H1 (cell line): Measurements from ENCODE around the gene RAB3GAP2. TPM values are rescaled to one million over a fixed set of nuclear protein-coding genes. Genes with fewer than 3 reads are reported as not detected.

Experiments used
- CTCF ChIA-PET: fragments of 300-600 bp; sonication (Branson Sonifier 250); formaldehyde crosslinking; loops from one replicate; lab custom pipeline; 2021; ENCODE audit not compliant: partially characterized antibody; lab: Charles Lee
- POLR2A ChIA-PET: fragments of 300-600 bp; sonication (Branson Sonifier 250); formaldehyde crosslinking; loops from one replicate; lab custom pipeline; 2021; ENCODE audit warnings: inconsistent platforms; ENCODE audit not compliant: partially characterized antibody; lab: Charles Lee
- DNase-seq, 2 experiments: peaks; one replicate each; pipeline versions ENCODE4 v3.0.0 to v3.0.0-alpha.2; 2010 to 2022; ENCODE audit warnings: low spot score in 2 of 2, low read depth in 1 of 2, mixed read lengths in 1 of 2
- FAIRE-seq: peaks from 2 replicates; lab custom pipeline; 2011; peaks lifted over from hg19 to GRCh38; lab: Jason Lieb, UNC
- H2AFZ ChIP-seq: 2 replicates; pipeline ENCODE4 v1.8.1; 2012; ENCODE audit warnings: low read length, inconsistent platforms
- H2AK5ac ChIP-seq: 2 replicates; pipeline ENCODE4 v1.6.1; 2013; ENCODE audit warnings: low read depth, low read length
- H2BK120ac ChIP-seq: replicated peaks from 2 replicates; pipeline ENCODE3; 2013; ENCODE audit warnings: low read depth, low read length, inconsistent platforms
- H2BK12ac ChIP-seq: 2 replicates; pipeline ENCODE4 v1.6.1; 2013; ENCODE audit warnings: low read depth, low read length
- H2BK15ac ChIP-seq: 2 replicates; pipeline ENCODE4 v1.6.1; 2013; ENCODE audit warnings: low read length
- H2BK20ac ChIP-seq: 2 replicates; pipeline ENCODE4 v1.6.1; 2013; ENCODE audit warnings: low read length
- H2BK5ac ChIP-seq: 2 replicates; pipeline ENCODE4 v1.6.1; 2013; ENCODE audit warnings: low read depth, low read length
- H3K14ac ChIP-seq: 2 replicates; pipeline ENCODE4 v1.6.1; 2013; ENCODE audit warnings: inconsistent platforms; ENCODE audit not compliant: insufficient read length
- H3K18ac ChIP-seq: 2 replicates; pipeline ENCODE4 v1.6.1; 2013; ENCODE audit warnings: low read length; ENCODE audit errors: extremely low read depth
- H3K23ac ChIP-seq: 2 replicates; pipeline ENCODE4 v1.6.1; 2013; ENCODE audit warnings: inconsistent platforms; ENCODE audit not compliant: insufficient read length
- H3K23me2 ChIP-seq: 2 replicates; pipeline ENCODE4 v1.6.1; 2013; ENCODE audit warnings: low read depth, low read length
- H3K27ac ChIP-seq: 2 replicates; pipeline ENCODE4 v1.6.1; 2011; ENCODE audit warnings: low read depth, low read length, inconsistent platforms
- H3K27me3 ChIP-seq, 4 experiments: replicated peaks in 1 of 4; 1 replicate in 1 of 4; 2 replicates in 3 of 4; pipeline versions ENCODE4 v1.6.1 to v1.8.1; 2011 to 2013; ENCODE audit warnings: low read length in 3 of 4, mild to moderate bottlenecking in 3 of 4, inconsistent platforms in 2 of 4, mixed read lengths in 2 of 4, moderate library complexity in 1 of 4; ENCODE audit not compliant: control insufficient read depth in 3 of 4, insufficient read depth in 3 of 4; ENCODE audit errors: extremely low read depth in 1 of 4
- H3K36me3 ChIP-seq, 4 experiments: 2 replicates each; pipeline versions ENCODE4 v1.6.1 to v1.8.1; 2011 to 2013; ENCODE audit warnings: mild to moderate bottlenecking in 4 of 4, low read length in 3 of 4, moderate library complexity in 2 of 4, control low read depth in 1 of 4, inconsistent platforms in 1 of 4; ENCODE audit not compliant: insufficient read depth in 4 of 4, control insufficient read depth in 2 of 4
- H3K4ac ChIP-seq: replicated peaks from 2 replicates; pipeline ENCODE3; 2013; ENCODE audit warnings: low read length, low read depth, mixed read lengths, inconsistent platforms; ENCODE audit not compliant: insufficient read length
- H3K4me1 ChIP-seq, 4 experiments: replicated peaks in 1 of 4; 1 replicate in 1 of 4; 2 replicates in 3 of 4; pipeline versions ENCODE4 v1.6.1 to v1.8.1; 2011 to 2013; ENCODE audit warnings: low read length in 3 of 4, inconsistent platforms in 2 of 4, mixed read lengths in 1 of 4; ENCODE audit not compliant: insufficient read depth in 4 of 4, control insufficient read depth in 3 of 4
- H3K4me2 ChIP-seq, 2 experiments: 2 replicates each; pipeline versions ENCODE4 v1.6.1 to v1.8.1; 2011 to 2013; ENCODE audit warnings: low read depth in 2 of 2, low read length in 2 of 2, control low read depth in 1 of 2, inconsistent platforms in 1 of 2, mild to moderate bottlenecking in 1 of 2; ENCODE audit not compliant: insufficient read depth in 1 of 2
- H3K4me3 ChIP-seq, 4 experiments: fragments of 200-600, 300-600 bp in 1 of 4; sonication (generic), shearing (Covaris generic), sonication (Bioruptor Twin) in 1 of 4; 2 replicates each; pipeline versions ENCODE4 v1.5.1 to v1.8.1; 2011 to 2016; ENCODE audit warnings: low read length in 4 of 4, low read depth in 3 of 4, control low read depth in 2 of 4, inconsistent platforms in 2 of 4, mild to moderate bottlenecking in 2 of 4, mixed read lengths in 1 of 4, moderate library complexity in 1 of 4; ENCODE audit not compliant: insufficient read depth in 2 of 4; ENCODE audit errors: extremely low read depth in 1 of 4
- H3K56ac ChIP-seq: replicated peaks from 2 replicates; pipeline ENCODE3; 2013; ENCODE audit warnings: low read depth, mild to moderate bottlenecking, mixed read lengths, low read length, inconsistent platforms; ENCODE audit not compliant: insufficient read length
- H3K79me1 ChIP-seq: 2 replicates; pipeline ENCODE4 v1.6.1; 2013; ENCODE audit warnings: low read depth, low read length, control low read depth
- H3K79me2 ChIP-seq, 2 experiments: 2 replicates each; pipeline versions ENCODE4 v1.6.1 to v1.8.1; 2012 to 2013; ENCODE audit warnings: low read length in 2 of 2, mild to moderate bottlenecking in 2 of 2, inconsistent platforms in 1 of 2; ENCODE audit not compliant: insufficient read depth in 2 of 2, control insufficient read depth in 1 of 2
- H3K9ac ChIP-seq, 4 experiments: replicated peaks in 1 of 4; 1 replicate in 1 of 4; 2 replicates in 3 of 4; pipeline versions ENCODE4 v1.6.1 to v1.8.1; 2011 to 2013; ENCODE audit warnings: low read depth in 3 of 4, low read length in 3 of 4, control low read depth in 2 of 4, mild to moderate bottlenecking in 2 of 4, moderate library complexity in 2 of 4, inconsistent platforms in 1 of 4; ENCODE audit errors: extremely low read depth in 1 of 4
- H3K9me3 ChIP-seq, 2 experiments: 2 replicates each; pipeline versions ENCODE4 v1.6.1 to v1.8.1; 2012 to 2013; ENCODE audit warnings: mild to moderate bottlenecking in 2 of 2, moderate library complexity in 2 of 2, control low read depth in 1 of 2, inconsistent platforms in 1 of 2, low read depth in 1 of 2, low read length in 1 of 2, mixed read lengths in 1 of 2; ENCODE audit not compliant: insufficient read depth in 2 of 2
- H4K20me1 ChIP-seq, 2 experiments: replicated peaks in 1 of 2; 2 replicates each; pipeline versions ENCODE3 to v1.8.1; 2011 to 2013; ENCODE audit warnings: inconsistent platforms in 2 of 2, low read length in 2 of 2, mild to moderate bottlenecking in 1 of 2; ENCODE audit not compliant: insufficient read depth in 2 of 2, control insufficient read depth in 1 of 2
- H4K5ac ChIP-seq: 2 replicates; pipeline ENCODE4 v1.6.1; 2013; ENCODE audit warnings: low read length, low read depth, mixed read lengths, inconsistent platforms; ENCODE audit not compliant: insufficient read length
- H4K8ac ChIP-seq: 2 replicates; pipeline ENCODE4 v1.8.0; 2013; ENCODE audit warnings: mild to moderate bottlenecking, moderate library complexity, low read length, inconsistent platforms; ENCODE audit not compliant: insufficient read depth; ENCODE audit errors: extremely low read depth
- H4K91ac ChIP-seq: replicated peaks from 2 replicates; pipeline ENCODE3; 2013; ENCODE audit warnings: low read length, mixed read lengths, inconsistent platforms; ENCODE audit not compliant: insufficient read length
- CHD1 ChIP-seq: IDR thresholded peaks from 2 replicates; pipeline ENCODE4 v1.6.1; 2012; ENCODE audit warnings: low read depth, low read length, improper control_type of control experiment
- CTBP2 ChIP-seq: IDR thresholded peaks from 2 replicates; pipeline ENCODE4 v1.7.0; 2011; ENCODE audit warnings: borderline replicate concordance, mild to moderate bottlenecking, moderate library complexity, mixed read lengths, low read length; ENCODE audit not compliant: insufficient read depth, insufficient read length
- FOSL1 ChIP-seq: IDR thresholded peaks from 2 replicates; pipeline ENCODE4 v1.6.1; 2011; ENCODE audit warnings: mild to moderate bottlenecking, low read depth, low read length, moderate library complexity; ENCODE audit not compliant: insufficient read depth
- GABPA ChIP-seq: IDR thresholded peaks from 2 replicates; pipeline ENCODE4 v1.6.1; 2011; ENCODE audit warnings: mild to moderate bottlenecking, low read length, moderate library complexity, borderline replicate concordance; ENCODE audit not compliant: insufficient read depth
- GTF2F1 ChIP-seq: IDR thresholded peaks from 2 replicates; pipeline ENCODE4 v1.6.1; 2012; ENCODE audit warnings: low read depth, low read length, improper control_type of control experiment, borderline replicate concordance
- KDM4A ChIP-seq: IDR thresholded peaks from one replicate; pipeline ENCODE4 v1.7.1; 2012; ENCODE audit warnings: low read depth, mild to moderate bottlenecking, moderate library complexity, low read length, inconsistent platforms; ENCODE audit not compliant: severe bottlenecking
- KDM5A ChIP-seq: fragments of 200-600 bp; IDR thresholded peaks from 2 replicates; pipeline ENCODE4 v1.7.1; 2012; ENCODE audit warnings: mild to moderate bottlenecking, low read length, inconsistent platforms, mixed read lengths
- POLR2A ChIP-seq, 2 experiments: IDR thresholded peaks; 1 replicate in 1 of 2; 2 replicates in 1 of 2; pipeline ENCODE4 v1.6.1; 2011; ENCODE audit warnings: low read depth in 2 of 2, low read length in 2 of 2, mild to moderate bottlenecking in 2 of 2; ENCODE audit errors: control extremely low read depth in 1 of 2
- RFX5 ChIP-seq: IDR thresholded peaks from 2 replicates; pipeline ENCODE4 v1.6.1; 2011; ENCODE audit warnings: low read depth, low read length, improper control_type of control experiment, borderline replicate concordance
- SP1 ChIP-seq: IDR thresholded peaks from 2 replicates; pipeline ENCODE4 v1.6.1; 2011; ENCODE audit warnings: low read depth, low read length
- SUZ12 ChIP-seq: fragments of 200-600 bp; sonication (generic); IDR thresholded peaks from 2 replicates; pipeline ENCODE4 v1.6.1; 2012; ENCODE audit warnings: mild to moderate bottlenecking, inconsistent platforms, low read length, moderate library complexity, mixed read lengths
- TBP ChIP-seq: IDR thresholded peaks from 2 replicates; pipeline ENCODE4 v1.6.1; 2011; ENCODE audit warnings: low read depth, low read length, improper control_type of control experiment
- TEAD4 ChIP-seq: IDR thresholded peaks from 2 replicates; pipeline ENCODE4 v1.6.1; 2012; ENCODE audit warnings: low read depth, low read length, inconsistent platforms, mixed read lengths
- USF2 ChIP-seq: IDR thresholded peaks from 2 replicates; pipeline ENCODE4 v1.6.1; 2011; ENCODE audit warnings: low read length, improper control_type of control experiment
- WGBS, 2 experiments: shearing (Covaris generic) in 1 of 2; methylation state at CpG; one replicate each; pipeline versions ENCODE4 v1.1.6 to v1.1.7; 2013 to 2015; ENCODE audit warnings: low lambda C conversion rate in 2 of 2, mixed read lengths in 2 of 2, inconsistent platforms in 1 of 2, low coverage in 1 of 2, missing lambda C conversion rate in 1 of 2; ENCODE audit not compliant: insufficient replicate concordance in 2 of 2, insufficient coverage in 1 of 2, insufficient read length in 1 of 2; ENCODE audit errors: extremely low coverage in 1 of 2, missing lambda C conversion rate in 1 of 2; 5-methylcytosine and 5-hydroxymethylcytosine counted together
- polyA plus RNA-seq, 7 experiments: library from polyadenylated mRNA; depleted of rRNA in 3 of 7; stranded (reverse) in 5 of 7; unstranded in 2 of 7; fragments of >200 nt in 5 of 7; fragments of 200-250 nt in 2 of 7; gene quantifications; 1 replicate in 5 of 7; 2 replicates in 1 of 7; 4 replicates in 1 of 7; pipeline versions ENCODE4 v1.2.1 to v1.2.3, GENCODE V29; 2011 to 2013; ENCODE audit warnings: missing spikeins in 2 of 7, mixed read lengths in 2 of 7
- total RNA-seq: library from RNA; stranded (reverse); fragmentation: NEBNext Ultra II Directional; extraction: Animal tissue kit (Norgen Biotek cat#: 25700); gene quantifications from 2 replicates; pipeline ENCODE4 v1.2.1, GENCODE V29; 2021

RAB3GAP2 gene
- total and polyA plus RNA-seq, 2 of the 8 experiments (the other 6 are each of a cell fraction or from before 2014, with no cell fraction given), result 19.7 to 52.7 TPM

DNA sequence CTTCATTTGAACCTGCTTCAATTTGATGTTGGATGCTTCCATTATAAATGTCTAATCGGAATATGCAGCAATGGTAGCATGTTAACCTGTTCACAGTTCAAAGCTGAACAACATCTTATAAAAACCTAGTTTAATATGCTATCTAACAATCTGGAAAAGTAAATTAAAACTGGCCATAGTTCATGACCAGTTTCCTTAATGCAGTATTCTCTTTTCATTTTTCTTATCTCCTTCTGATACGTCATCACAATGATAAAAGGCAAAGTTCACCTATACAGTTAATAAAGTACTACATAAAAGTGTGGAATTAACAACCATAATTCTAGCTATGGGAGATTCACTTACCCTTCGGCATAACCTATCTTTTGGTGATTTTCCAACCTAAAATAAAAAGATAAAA, 113.2 kb downstream of the RAB3GAP2 start:
- no peak overlapping the region for H3K27ac ChIP-seq
- TF ChIP-seq FOSL1 (no peak), TEAD4 (no peak), SUZ12 (no peak), CTBP2 (no peak), GABPA (no peak), KDM4A (no peak), CHD1 (no peak), KDM5A (no peak), TBP (no peak), POLR2A (IDR thresholded peaks at IDR 0.05; ENCODE audit: control extremely low read depth in 1 of 2, low read depth in 2 of 2, low read length in 2 of 2) (no peak), SP1 (no peak), GTF2F1 (no peak), USF2 (no peak), RFX5 (no peak)
- no peak for FAIRE-seq
- no peak overlapping the region for H2AK5ac ChIP-seq
- ChIA-PET POLR2A (no interaction called here), CTCF (interaction anchor here (0.6 kb wide), 1 partner anchor 644 kb away, joined by 3 read pairs; no protein-coding TSS in a partner anchor)
- H3K4ac ChIP-seq, result no peak overlapping the region
- no peak overlapping the region for H2BK12ac ChIP-seq
- no peak overlapping the region for H2BK20ac ChIP-seq
- H3K23ac ChIP-seq, result no peak overlapping the region
- no peak overlapping the region for H3K4me3 ChIP-seq
- no peak overlapping the region for H2BK15ac ChIP-seq
- H3K9me3 ChIP-seq, result no peaks in the 10 kb centered on the region
- H4K5ac ChIP-seq, result no peak overlapping the region
- no peaks in the 10 kb centered on the region for H3K27me3 ChIP-seq
- no peak overlapping the region for H2BK120ac ChIP-seq
- H3K18ac ChIP-seq, result no peak overlapping the region
- H3K4me1 ChIP-seq, result no peaks in the 10 kb centered on the region
- peaks cover 2 to 45% (median 29%) of the 10 kb centered on the region in 4 experiments; a peak in 6 of 8 replicates for H3K36me3 ChIP-seq
- H4K20me1 ChIP-seq, result peaks cover 0 to 1% of the 10 kb centered on the region in 2 experiments
- no peak overlapping the region for H2BK5ac ChIP-seq
- no peak overlapping the region for H4K91ac ChIP-seq
- H2AFZ ChIP-seq, result no peak overlapping the region
- H3K56ac ChIP-seq, result no peak overlapping the region
- no peak overlapping the region for H3K9ac ChIP-seq
- H3K79me2 ChIP-seq, result no peaks in the 10 kb centered on the region
- H3K14ac ChIP-seq, result no peak overlapping the region
- H3K23me2 ChIP-seq, result no peaks in the 10 kb centered on the region
- H3K79me1 ChIP-seq, result no peaks in the 10 kb centered on the region
- no peak for DNase-seq
- 94% methylated on average over 3 of the region's 3 CpGs; no CpG with 5 or more reads in 1 of the 2 experiments for WGBS, 2 experiments
- H3K4me2 ChIP-seq, result no peak overlapping the region
- no peak overlapping the region for H4K8ac ChIP-seq
